HG02884 (cell line): ENCODE measurements around the gene FHAD1.
"Not testable (repeated sequence)": the region's sequence is repeated elsewhere in the genome, so short reads cannot be mapped to it uniquely, and the experiment has no call there.

Experiments
- ATAC-seq: cut with Tn5 transposase; IDR thresholded peaks from one replicate; pipeline ENCODE4 v1.9.1; 2021; ENCODE audit warnings: mild to moderate bottlenecking, moderate library complexity; ENCODE audit not compliant: unreplicated experiment

Gene FHAD1

GRCh38 chr1:15275921-15276683, 29.1 kb downstream of the FHAD1 start:
- no peak for ATAC-seq

GRCh38 chr1:15276691-15277446, 29.8 kb downstream of the FHAD1 start:
- ATAC-seq: no peak

- ATAC-seq: no peak
Measured at GRCh38 chr1:15277447-15277838, 30.4 kb downstream of the FHAD1 start.

DNA sequence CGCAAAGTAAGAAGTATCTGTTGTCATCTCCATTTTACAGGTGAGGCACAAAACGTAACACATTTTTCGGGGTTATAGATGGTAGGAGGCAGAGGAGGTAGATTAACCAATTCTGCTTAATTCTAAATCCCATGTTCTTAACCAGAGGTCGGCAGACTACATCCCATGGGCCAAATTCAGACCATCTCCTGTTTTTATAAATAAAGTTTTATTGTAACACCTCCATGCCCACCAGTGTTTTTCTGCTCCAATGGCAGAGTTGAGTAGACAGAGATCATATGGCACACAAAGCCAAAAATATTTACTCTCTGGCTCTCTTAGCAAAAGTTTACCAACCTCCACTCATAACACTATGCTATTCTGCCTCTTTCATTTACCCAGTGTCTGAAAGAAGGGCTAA, 30.9 kb downstream of the FHAD1 start:
- ATAC-seq: no peak

- no peak for ATAC-seq
Measured at GRCh38 chr1:15279576-15280230, 32.7 kb downstream of the FHAD1 start.

GRCh38 chr1:15280416-15280815, 33.4 kb downstream of the FHAD1 start:
- ATAC-seq: no peak

DNA sequence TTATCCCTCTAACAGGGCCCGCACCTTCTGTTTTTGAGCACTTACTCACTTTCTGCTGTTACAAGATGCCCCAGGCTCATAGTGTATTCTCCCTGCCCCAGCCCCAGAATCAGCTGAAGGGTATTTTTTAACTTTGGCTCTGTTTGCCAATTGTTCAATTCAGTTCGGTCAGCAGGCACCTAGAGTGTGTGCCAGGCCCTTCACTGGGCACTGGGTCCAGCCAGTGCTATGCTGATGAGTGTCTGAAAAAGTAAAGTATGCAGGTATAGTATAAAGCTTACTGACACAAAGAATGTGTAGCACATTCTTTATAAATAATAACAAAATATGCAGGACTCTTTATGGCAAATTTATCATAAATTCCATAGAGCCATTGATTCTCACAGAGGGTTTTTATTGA, 35.0 kb downstream of the FHAD1 start:
- no peak for ATAC-seq

DNA sequence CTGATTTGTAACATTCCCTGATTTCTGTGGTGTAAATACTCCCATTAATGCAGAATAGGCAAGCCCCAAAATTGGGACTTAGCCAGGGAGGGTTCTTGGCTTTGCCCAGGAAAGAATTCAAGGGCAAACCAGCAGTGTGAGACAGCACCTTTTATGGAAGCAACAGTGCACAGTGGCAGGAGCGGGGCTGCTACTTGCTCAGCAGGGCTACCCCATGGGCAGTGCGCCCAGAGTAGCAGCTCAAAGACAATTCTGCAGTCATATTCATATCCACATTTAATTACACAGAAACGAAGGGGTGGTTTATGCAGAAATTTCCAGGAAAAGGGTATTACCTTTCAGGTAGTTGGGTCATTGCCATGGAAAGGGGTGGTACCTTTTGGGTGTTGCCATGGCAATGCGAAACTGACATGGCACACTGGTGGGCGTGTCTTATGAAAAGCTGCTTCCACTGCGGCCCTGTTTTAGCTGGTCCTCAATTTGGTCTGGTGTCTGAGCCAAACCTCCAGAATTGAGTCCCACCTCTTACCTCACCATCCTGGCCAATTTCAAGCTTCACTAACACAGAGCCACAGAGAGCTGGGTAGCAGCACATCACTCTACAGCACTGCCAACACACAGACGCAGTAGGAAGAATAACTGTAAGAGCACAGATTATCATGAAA, 35.9 kb downstream of the FHAD1 start:
- ATAC-seq: no peak

DNA sequence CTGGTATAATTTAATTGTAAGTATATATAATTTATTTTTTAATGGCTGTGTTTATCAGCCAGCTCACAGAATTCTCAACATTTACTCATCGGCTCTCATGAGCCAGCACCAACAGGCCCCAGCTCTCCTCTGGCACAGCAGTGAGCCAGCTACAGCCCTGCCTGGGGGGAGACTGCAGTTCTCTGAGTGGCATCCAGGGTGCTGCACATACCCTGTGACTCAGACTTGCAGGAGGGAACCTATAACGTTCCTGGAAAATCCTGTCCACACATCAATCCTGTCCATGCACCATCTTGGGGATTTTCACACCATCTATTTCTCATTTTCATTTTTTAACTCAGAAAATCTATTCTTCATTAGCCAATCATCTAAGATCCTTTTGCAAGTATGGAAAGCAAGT, 36.5 kb downstream of the FHAD1 start:
- ATAC-seq: no peak

GRCh38 chr1:15286452-15286851, 39.4 kb downstream of the FHAD1 start:
- no peak for ATAC-seq

GRCh38 chr1:15287035-15287979, 40.3 kb downstream of the FHAD1 start:
- no peak for ATAC-seq

GRCh38 chr1:15288173-15288926, 41.3 kb downstream of the FHAD1 start:
- ATAC-seq: no peak

GRCh38 chr1:15289251-15289651, 42.2 kb downstream of the FHAD1 start:
- no peak for ATAC-seq

GRCh38 chr1:15290382-15290781, 43.4 kb downstream of the FHAD1 start:
- no peak for ATAC-seq

- no peak for ATAC-seq
Measured at GRCh38 chr1:15295696-15296095, 48.7 kb downstream of the FHAD1 start.

DNA sequence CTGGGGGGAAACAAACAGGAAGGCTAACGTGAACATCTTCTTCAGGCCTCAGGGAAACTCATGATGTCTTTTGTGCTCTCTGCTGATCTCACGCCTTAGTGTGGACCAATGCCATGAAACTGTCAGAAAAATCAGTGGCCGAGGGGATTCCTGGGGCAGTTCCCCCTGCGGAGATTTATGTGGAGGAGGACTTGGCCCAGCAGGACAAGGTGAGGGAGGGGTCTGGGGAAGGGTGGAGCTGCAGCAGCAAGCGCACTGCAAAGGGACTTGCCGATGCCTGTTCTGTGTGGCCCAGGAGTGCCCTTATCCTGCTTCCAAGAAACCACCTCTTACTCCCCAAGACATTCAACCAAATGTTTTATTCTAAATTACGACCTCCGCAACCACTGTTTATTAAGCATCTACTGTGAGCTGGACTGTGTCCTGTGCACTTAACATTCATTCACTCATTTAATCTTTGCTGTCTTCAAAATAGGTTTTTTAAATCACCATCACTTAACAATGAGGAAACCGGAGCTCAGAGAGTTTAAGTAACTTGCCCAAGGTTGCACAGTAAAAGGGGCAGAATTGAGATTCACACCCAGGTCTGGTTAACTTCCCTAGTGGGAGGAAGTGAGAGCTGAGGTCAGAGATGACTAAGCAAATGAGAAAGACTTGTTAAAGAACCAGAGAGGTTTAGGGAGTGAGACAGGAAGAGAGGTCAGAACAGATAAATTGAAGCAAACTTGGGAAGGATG, 49.7 kb downstream of the FHAD1 start:
- no peak for ATAC-seq

GRCh38 chr1:15297975-15298374, 51.0 kb downstream of the FHAD1 start:
- not testable (repeated sequence) for ATAC-seq

GRCh38 chr1:15299179-15299578, 52.2 kb downstream of the FHAD1 start:
- no peak for ATAC-seq

- ATAC-seq: no peak
Measured at GRCh38 chr1:15299806-15300205, 52.8 kb downstream of the FHAD1 start.
